GM19023 (cell line): ENCODE data around the gene TMEM123.

Source experiments
- ATAC-seq: cut with Tn5 transposase; IDR thresholded peaks from one replicate; pipeline ENCODE4 v1.9.1; 2021; ENCODE audit warnings: mild to moderate bottlenecking, moderate library complexity; ENCODE audit not compliant: unreplicated experiment

The TMEM123 gene

DNA sequence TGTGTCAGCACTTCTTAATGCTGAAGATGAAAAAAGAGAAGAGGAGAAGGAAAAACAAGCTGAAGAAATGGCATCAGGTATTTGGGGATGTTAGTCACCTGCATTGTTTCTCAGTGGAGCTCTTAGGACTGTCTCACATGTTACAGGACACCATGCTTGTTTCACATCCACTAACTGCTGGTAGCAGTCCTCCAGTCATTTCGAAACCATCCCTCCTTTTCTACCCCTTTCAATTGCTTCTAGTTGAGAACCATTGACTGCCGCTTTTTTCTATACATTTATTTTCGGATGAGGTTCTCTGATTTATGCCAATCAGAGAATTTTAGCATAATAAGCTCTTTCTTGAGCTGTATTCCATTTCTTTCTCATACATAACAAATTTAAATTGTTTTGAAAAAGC is 84.1 kb downstream of the TMEM123 start:
- ATAC-seq, result peak; percentile 100

DNA sequence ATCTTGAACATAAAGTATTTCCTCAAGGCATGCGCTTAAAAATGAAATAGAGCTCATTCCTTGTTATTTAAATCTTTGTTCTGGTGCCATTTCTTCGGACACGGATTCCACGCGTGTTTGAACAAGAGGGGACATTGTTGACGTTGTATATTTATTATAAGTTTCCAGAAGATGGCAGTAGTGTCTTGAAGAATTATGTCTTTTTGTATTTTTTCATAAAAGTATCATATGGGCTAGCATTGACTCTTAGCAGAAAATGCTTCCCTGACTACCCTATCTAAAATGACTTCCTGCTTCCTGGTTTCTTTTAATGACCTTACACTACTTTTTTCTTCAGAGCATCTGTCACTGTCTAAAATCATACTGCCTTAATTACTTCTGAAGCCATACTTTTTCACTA is 85.2 kb downstream of the TMEM123 start:
- no peak for ATAC-seq

DNA sequence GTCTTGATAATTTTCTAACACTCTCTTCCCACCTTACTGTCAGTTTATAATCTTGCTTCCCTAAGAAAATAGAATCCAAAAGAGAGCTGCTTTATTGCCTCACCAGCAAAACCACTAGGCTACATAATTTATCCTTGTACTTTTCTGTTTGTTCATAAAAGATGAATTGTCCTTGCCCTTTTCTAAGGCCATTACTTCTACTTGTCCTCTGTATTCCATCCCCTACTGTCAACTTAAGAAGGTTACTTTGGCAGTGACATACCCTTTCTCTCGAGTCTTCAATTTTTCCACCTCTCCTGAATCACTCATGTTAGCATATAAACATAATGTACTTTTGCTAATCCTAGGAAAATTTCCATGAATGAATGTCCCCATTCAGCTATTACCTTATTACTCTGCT is 87.6 kb downstream of the TMEM123 start:
- ATAC-seq, result no peak

DNA sequence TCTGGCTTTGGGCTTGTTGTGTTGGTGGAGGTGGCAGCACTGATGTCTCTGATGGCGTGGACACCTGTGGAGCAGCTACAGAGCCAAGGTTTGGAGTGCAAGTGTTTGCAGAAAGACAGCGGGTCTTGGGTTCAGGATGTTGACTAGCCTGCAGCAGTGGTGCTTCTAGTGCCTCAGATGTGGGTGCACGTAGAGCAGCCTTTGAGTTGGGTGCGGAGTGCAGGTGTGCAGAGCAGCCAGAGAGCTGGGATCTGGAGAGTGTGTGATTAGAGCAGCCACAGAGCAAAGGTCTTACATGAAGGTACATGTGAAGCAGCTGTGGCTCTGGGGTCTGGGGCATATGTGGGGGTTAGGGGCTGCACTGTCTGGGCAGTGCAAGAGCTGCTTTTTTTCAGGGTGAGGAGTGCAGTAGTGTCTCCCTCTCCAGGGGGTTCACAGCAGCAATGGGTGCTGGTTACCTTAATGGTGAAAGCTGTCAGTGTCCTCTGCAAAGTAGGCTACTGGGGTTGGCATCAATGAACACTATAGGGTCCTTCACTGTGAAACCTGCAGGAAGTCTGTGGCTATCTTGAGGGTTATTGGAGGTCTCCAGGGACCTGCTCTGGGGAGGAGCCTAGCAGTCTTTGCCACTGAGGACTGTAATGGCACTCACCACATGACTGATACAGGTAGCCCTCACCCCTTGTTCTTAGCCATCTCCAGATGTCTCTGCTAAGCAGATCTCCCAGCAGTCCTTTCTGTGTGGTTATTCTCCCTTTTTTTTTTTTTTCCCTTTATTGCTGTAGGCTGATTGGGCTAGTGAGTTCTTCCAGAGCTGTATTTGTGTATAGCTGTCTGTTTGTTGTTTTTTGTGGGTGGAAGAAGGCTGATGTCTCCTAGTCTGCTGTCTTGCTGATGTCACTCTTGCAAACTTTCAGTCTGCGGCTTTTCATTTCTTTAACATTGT is 91.2 kb downstream of the TMEM123 start:
- no peak for ATAC-seq

DNA sequence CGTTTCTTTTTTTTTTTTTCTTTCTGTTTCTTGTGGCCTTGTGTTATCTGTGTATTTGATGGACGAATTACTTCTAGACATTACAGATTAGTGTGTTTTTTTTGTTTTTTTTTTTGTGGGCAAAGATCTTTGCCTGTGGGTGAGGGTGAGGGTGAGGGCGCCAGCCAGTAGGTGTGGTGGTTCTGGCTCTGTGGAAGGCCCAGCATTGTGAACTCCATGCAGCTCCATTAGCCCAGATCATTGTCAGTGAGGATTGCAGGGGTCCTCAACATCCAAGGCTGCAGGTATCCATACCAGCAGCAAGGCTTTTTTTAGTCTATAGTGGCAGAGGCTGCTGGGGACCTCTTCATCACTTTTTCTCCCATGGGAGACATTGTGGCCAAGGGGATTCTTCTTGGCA is 91.9 kb downstream of the TMEM123 start:
- ATAC-seq, result no peak

DNA sequence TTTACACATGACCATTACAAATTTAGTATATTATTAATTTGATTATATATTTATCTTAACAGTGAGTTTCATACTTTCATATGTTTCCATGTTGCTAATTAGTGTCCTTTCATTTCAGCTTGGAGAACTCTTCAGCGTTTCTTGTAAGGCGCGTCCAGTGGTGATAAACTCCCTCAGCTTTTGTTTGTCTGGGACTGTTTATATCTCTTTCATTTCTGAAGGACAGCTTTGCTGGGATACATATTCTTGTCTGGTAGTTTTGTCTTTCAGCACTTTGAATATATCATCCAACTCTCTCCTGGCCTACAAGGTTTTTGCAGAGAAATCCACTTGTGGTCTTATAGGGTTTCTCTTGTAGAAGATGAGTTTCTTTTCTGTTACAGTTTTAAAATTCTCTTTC is 93.2 kb downstream of the TMEM123 start:
- no peak for ATAC-seq

DNA sequence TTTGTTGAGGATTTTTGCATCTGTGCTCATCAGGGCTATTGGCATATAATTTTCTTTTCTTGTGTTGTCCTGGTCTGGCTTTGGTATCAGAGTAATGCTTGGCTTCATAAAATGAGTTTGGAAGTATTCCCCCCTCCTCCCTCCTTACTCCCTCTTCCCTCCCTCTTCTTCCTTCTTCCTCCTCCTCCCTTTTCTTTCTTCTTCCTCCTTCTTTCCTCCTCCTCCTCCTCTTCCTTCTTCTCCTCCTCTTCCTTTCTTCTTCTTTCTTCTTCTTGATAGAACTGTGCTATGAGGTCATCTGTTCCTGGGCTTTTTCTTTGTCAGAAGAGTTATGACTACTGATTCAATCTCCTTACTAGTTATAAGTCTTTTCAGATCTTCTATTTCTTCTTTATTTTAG is 95.4 kb downstream of the TMEM123 start:
- no peak for ATAC-seq

DNA sequence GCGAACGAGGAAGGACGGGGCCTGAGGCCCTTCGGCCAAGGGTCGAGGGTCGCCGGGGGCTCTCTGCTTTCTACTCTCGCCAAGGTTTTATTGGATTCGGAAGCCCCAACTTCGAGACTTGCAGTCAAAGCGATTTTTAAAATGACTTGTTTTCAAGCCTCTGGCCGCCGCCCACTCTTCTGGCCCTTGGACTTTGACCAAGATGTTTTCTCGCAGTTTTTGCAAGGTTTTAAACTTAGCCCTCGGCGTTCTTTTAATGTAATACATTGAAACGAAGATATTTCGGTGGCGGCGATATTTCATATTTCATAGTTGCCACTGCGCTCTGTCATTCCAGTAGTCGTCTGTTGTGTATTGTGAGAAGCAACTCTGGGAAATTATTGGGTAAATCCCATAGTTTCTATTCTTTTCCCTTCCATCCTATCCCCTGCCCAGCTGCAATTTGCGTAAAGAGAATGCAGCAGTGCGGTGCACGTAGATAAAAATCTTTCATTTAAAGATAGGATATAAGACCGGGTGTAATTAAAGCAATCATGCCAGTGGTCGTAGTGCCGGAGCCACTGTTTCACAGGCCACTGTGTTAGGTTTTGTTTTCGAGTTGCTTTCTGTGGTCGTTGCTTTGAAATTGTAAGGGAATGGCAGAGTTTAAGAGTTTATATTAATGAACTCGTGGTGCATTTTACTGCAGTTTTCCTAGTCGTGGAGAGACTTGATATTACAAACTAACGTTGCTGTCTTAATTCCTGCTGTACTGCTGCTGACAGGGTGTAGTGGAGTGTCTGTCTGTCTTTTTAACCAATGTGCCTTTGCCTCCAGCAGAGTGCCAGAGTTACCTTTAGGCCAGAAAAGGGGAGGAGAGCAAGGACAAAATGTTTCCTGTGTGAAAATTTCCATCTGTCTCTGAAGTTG is 104.8 kb downstream of the TMEM123 start:
- peak; percentile 28 for ATAC-seq

DNA sequence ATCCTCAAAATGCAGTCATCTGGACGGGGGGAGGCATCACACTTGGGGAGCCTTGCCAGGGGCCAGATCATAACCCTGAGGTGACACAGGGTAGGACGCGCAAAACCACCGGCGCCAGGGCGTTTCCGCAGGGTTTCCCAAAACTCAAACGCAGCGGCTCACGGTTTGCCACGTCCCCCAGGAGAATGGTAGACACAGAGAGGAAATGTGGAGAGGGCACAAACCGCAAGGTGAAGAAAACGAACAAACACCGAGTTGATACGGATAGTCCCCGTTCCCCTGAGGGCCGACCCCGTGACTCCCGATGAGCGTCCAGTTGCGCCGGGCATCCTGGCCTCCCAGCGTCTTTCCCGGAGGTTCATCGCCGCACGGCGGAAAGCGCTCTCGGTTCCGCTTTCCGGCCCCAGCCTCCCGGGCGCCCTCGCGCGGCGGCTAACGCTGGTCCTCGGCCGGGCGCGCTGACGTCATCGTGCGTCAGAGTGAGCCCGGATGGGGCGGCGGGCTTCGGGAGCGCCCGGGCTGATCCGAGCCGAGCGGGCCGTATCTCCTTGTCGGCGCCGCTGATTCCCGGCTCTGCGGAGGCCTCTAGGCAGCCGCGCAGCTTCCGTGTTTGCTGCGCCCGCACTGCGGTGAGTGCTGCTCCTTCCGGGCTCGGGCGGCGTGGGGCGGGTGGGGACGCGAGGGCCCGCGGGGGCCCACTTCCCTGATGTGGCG is 105.7 kb downstream of the TMEM123 start, which contains the start of gene BIRC2:
Gene BIRC2 (plus strand): TSS at position 467 of the 714 bp plus-strand sequence. CDS start 2,641 bp downstream, outside the sequence.
- peak; percentile 93 for ATAC-seq

DNA sequence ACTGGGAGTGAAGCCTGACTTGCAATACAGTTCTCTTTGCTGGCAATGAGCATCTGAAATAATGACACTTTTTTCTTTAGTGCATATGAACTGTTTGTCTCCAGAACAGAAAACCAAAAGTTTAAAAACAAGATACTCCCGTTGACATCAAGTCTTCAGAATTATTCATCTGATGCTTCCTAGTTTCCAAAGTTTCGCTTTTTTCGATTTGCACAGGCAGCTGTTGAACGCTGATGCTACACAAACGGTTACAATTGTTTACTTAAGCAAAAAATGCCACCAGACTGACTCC is 106.2 kb downstream of the TMEM123 start:
- no peak for ATAC-seq
